ENCODE results near the gene ATXN10.
"Not testable (repeated sequence)": the region's sequence is repeated elsewhere in the genome, so short reads cannot be mapped to it uniquely, and the experiment has no call there.

ATXN10 gene

GRCh38 chr22:45644714-45645113, 26.9 kb upstream of the ATXN10 start:
- DNase-seq = no peak

- no peak for DNase-seq
Measured at GRCh38 chr22:45645150-45645525, 26.5 kb upstream of the ATXN10 start.

DNA sequence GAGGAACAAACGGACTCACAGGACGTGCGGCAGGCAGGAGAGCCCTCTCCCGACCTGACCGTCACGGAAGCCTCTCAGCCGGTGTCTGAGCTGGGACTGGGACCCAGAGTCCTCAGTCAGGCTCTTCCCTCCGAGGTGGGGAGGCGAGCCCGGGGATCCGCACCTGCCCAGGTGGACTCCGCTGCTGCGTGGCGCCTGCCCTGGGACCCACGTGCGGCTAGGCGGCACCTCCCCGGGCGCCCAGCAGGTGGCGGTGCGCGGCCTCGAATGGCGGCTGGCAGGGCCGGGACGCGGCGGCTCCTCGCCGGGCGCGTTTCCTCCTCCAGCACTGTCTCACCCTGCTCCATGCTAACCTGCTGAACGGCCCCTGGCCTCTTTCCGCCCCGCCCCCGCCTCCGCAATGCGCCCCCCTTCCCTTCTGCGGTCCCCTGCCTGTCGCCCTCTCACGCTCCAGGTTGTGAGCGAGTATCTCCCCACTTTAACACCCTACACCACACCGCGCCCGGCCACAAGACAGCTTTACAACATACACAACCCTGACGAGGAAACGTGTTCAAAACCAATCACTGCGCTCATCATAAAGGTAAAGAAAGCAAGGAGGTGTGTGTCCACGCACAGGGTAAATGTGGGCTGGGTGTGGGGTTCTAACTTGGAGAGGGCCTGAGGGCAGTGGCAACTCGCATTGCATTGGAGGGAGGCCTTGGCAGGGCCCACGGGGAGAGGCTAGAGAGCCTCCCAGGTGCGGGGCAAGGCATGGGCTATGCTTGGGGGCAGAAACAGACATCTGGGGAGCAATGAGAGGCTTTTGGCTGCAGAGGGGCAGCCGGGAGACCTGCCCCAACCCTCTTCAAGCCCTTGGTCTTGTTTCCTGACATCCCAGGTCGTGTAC, 25.9 kb upstream of the ATXN10 start:
- peak; percentile 0 to 47 for DNase-seq

GRCh38 chr22:45647532-45648225, 24.0 kb upstream of the ATXN10 start:
- DNase-seq = no peak

DNA sequence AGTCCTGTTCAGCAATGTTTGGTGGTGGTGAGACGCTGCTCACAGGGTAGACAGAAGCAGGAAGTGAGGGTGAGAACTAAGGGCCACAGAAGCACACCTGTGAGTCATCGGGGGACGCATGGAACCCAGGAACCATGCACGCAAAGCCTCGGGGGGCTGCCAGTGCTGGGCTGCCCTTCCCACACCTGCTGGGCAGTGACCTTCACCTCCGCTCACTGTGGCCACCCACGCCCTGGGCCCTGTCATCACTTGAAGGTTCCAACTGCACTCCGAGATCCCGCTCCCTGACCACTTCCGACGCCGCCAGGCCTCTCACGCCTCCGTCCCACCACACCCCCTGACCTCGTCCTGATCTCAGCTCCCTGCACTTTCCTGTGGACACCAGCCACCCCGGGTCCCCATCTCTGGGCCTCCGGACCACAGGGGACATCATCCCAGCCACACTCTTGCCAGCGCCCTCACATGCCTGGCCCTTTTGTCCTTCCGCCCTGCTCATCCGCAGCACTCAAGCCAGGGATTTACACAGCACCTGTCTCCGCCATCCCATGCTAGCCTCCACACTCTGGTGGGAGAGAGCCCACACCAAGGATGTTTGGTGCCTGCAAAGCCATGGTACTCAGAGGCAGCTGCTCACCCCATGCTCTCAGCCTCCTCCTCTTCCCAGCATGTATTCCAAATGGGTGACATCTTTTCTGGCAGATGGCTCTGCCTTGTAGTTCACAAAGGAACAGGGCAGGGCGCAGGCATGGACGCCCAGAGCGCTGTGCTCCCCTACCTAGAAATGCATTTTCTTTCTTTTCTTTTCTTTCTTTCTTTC, 23.1 kb upstream of the ATXN10 start:
- no peak for DNase-seq

- no peak for DNase-seq
Measured at GRCh38 chr22:45649809-45650208, 21.8 kb upstream of the ATXN10 start.

- DNase-seq = no peak
Measured at GRCh38 chr22:45650721-45651120, 20.9 kb upstream of the ATXN10 start.

DNA sequence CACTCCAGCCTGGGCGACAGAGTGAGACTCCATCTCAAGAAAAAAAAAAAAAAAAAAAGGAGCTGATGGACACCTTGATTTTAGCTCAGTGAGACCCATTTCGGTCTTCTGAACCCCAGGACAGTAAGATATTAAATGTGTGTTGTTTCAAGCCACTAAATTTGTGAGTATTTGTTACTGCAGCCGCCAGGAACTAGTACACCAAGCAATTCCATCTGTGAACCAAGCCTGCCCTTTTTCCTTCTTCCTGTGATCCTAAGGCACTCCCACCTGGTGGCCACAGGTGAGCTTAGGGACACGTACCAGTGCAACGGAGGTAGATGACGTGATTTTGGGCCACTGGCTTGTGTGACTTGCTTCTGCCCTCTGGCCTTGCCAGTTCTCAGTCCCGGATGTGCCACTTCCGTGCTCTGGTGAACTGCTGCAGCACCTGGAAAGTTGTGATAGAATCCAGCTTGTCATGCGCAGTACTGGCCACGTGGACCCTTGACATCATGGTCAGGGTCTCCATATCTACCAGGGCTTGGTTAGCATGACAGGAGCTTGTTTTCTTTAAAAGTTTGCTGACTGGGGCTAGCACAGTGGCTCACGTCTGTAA, 19.6 kb upstream of the ATXN10 start:
- DNase-seq = no peak

- no peak for DNase-seq
Measured at GRCh38 chr22:45656577-45656976, 15.1 kb upstream of the ATXN10 start.

GRCh38 chr22:45657701-45658100, 13.9 kb upstream of the ATXN10 start:
- no peak for DNase-seq

DNA sequence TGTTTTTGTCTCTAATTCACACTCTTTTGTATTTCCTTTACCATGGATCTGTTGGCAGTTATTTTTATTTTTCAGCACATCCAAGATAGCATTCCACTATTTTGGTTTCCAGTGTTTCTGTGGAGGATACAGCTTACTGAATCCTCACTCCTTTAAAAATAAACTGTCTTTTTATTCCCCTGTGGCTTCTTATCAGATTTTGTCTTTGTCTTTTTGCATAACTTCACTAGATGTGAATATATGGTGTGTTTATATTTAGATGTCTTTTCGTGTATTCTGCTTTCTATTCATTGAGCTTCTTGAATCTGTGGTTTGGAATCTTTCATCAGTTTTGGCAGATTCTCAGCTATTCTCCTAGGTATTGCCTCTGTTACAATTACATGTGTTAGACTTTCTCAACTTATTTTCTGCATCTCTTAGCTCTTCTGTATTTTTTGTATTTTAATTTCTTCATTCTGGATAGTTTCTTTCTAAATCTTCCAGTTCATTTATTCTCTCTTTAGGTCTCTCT, 7.4 kb upstream of the ATXN10 start:
- DNase-seq = no peak

DNA sequence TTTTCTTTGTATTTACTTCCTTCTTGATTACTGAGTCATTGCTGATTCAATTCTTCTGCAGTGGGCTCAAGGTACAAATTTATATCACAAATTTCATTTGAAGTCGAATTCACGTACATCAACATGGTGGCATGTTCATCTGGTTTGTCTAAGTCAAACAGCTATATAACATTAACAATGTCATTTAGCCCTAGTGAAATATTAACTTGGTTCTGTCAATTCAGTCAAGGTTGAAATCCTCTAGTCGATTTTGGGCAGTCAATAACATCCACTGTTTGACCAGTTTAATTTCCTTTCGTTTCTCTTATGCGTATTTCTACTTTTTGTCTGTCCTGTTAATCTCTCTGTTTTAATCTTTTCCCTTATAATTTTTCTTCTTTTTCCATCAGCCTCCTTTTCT, 4.1 kb upstream of the ATXN10 start:
- no peak for DNase-seq

- DNase-seq = not testable (repeated sequence)
Measured at GRCh38 chr22:45670363-45670762, 1.3 kb upstream of the ATXN10 start.

GRCh38 chr22:45670981-45671782, 452 bp upstream of the ATXN10 start:
- no peak for DNase-seq

DNA sequence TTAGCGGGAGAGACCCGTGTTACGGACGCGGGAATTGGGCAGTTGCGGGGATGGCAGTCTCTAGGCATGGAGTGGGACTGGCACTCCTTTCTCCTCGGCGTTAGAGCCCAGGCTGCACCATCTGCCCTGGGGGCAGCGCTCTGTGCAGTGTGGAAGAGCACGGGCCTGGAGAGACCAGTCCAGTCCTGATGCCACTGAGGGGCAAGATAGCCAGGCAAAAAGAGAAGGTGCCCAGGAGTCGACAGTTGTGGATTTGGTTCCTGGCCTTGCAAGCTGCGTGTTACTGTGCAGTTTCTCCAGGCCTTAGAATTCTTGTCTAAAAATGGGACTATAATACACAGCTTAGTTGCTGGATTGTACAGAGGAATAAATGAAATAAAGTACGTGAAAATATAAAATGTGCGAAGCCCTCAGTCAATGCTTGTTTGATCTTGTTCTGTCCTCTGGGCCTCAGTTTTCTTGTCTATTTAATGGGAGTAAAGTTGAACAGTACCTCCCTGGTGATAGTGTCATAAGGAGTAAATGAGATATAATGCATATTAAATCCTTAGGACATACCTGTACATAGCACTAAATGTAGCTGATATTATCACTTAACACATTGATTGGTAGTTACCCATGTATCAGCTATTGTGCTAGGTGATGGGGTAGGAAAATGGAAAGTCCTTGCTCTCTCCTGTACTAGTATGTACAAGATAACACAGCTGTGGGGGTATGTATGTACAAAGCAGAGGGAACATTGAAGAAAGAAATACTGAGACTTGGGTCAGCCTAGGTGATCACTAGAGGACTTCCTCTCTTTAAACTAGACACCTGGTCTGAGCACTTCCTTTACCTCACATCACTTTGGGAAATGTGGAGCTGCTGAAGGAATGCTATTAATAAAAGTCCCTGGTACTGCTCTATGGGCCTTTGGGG, 1.2 kb downstream of the ATXN10 start:
- no peak for DNase-seq

- no peak for DNase-seq
Measured at GRCh38 chr22:45673482-45674175, 2.0 kb downstream of the ATXN10 start.

DNA sequence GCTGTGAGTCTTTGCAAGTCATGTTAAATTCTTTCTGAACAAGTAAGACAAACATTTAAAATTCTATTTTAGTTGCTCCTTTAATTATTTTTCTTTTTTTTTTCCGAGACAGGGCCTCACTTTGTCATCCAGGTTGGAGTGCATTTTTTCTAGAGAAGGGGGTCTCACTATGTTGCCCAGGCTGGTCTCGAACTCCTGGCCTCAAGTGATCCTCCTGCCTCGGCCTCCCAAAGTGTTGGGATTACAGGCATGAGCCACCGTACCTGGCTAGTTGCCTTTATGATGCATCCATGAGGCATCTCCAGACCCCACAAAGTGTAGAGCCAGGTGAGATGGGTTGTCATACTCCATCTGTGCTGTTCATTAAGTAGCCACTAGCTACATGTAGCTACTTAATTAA, 4.4 kb downstream of the ATXN10 start:
- no peak for DNase-seq

DNA sequence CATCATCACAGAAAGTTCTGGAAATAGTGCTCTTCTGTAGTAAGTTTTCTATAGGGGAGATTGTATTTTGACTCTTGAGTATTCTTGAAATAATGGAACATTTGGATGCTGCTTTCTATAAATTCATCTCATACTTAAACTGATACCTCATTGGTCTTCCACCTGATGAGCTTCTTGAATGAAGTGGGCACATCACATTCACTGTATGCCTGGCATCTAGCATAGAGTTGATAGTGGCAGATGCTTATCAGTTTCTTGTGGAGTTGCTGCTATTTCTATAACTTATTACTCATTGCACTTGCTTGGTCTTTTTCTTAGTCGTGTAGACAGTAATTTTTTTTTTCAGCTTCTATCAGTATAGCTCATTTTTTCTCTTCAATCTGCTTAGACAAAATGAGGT, 5.4 kb downstream of the ATXN10 start:
- no peak for DNase-seq

DNA sequence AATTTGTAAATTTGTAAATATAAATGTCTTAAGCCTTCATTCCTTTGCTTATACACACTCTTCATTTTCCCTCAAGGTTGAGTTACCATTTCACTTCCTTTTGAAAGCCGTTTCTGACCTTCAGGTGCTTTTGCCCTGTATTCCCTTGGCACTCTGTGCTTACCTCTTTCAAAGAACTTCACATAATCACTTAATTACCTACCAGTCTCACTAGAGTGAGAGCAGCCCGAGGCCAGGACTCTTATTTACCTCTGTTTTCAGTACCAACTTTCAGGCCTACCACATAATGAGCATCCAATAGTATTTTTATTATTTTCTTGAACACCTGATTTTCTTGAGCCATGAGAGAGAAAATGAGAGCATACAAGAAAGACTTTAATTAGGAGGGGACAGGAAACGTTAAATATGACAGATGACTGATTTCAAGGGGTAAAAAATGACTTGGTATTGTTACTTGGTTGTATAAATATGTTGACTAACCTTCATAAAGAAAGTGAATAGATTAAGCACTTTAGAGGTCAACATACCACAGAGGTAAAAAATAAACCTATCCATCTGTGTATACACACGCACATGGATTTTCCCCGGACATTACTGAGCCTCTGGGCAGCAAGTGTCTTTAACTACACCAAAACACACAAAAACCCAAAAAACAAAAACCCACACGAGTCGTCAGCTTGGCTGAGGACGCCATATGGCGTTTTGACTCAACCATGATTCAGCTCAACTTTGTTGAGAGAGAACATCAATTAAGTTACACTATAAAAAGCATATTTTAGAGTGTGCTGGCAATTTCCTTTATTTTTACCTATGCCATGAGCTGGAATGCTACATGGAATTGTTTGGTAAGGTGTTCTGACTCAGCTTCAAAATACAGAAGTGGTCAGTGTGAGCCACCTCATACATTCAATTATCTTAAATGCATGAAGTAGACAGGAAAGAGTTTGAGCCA, 7.6 kb downstream of the ATXN10 start:
- peak in 1 of 2 donors; percentile 19 for DNase-seq

Data from hippocampal formation (tissue), 2 donors.